Stimulated activated CD4-positive, alpha-beta T cell treated with anti-CD3 and anti-CD28 coated beads, TNF-alpha, amount 100 ng/mL, for 24 hours (primary cell): ENCODE results near the gene UBE2V1.
"Not testable (repeated sequence)": the region's sequence is repeated elsewhere in the genome, so short reads cannot be mapped to it uniquely, and the experiment has no call there.

Experiments used
- DNase-seq, 3 experiments: peaks; one replicate each; pipeline ENCODE4 v3.0.0-alpha.2; 2020; ENCODE audit warnings: low read depth in 3 of 3

Gene UBE2V1

GRCh38 chr20:50137702-50138101, 24.8 kb upstream of the UBE2V1 start:
- DNase-seq, result not testable (repeated sequence)

GRCh38 chr20:50136822-50137599, 24.1 kb upstream of the UBE2V1 start:
- DNase-seq, result no peak

- not testable (repeated sequence) for DNase-seq
These were observed 22.2 kb upstream of the UBE2V1 start for GRCh38 chr20:50135157-50135556.

DNA sequence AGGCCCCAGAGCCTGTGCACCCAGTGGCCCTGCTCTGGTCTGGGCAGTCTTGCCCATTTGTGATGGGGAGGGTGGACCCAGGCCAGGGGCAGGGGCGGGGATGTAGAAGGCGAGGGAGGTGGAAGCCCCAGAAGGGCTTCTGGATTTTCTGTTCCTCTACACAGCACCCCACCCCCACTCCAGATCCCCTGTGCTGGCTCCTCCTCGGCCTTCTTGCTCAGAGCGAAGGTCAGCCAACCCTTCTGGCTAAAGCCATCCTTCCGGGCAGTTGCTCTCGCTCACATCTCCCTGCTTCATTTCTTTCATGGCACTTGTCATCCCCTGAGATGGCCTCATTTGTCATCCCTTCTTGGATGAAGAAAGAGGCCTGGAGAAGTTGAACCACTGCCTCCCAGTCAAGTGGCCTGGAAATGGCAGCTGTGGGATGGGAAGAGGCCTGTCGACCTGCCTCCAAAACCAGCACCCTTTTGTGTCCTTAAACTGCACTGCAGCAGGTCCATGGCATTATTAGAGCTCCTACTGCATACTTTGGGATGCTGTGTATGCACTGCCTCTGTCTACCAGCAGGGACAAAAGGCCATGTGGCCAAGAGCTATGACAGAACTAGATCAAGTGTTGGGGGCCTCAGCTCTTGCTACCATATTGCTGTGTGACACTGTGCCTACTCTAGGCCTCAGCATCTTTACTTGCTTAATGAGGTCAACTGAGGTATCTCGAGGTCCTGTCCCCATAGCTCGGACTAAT, 20.7 kb upstream of the UBE2V1 start:
- DNase-seq, result no peak

DNA sequence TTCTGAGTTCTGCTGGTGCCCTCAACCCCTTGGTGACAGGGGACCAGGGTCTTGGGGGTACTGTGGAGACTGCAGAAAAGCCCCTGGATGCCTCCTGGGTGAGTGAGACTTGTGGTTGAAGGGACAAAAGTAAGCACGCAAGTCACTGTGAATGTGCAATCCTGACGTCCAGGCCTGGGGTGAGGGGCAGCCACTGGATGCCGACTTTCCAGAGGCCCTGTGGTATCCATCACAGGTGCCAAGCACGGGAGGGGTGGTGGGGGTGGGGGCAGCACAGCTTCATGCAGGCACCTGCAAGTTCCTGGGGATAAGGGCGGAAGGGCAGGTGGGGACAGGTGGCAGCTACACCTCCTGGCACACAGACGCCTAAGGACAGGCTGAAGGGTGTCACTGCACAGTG, 20.1 kb upstream of the UBE2V1 start:
- no peak for DNase-seq

DNA sequence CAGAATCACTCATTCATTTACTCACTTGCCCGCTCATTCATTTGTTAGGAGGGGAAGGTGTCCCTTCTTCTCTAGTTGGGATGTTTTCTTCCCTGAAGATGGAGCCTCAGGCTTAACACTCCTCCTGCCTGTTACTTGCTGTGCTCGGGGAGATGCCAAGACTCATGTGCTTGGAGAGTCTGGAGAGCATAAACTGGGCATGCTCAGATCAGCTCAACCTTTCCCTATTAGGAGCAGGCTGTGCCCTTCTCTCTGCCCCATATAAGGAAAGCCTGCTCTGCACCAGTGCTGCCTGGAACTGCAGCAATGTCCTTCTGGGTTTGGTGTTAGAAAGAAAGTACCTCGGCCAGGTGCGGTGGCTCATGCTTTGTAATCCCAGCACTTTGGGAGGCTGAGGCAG, 18.0 kb upstream of the UBE2V1 start:
- DNase-seq, result no peak

- no peak for DNase-seq
These were observed 17.4 kb upstream of the UBE2V1 start for GRCh38 chr20:50130356-50130723.

- no peak for DNase-seq
These were observed 16.9 kb upstream of the UBE2V1 start for GRCh38 chr20:50129662-50130355.

GRCh38 chr20:50128520-50128905, 15.6 kb upstream of the UBE2V1 start:
- no peak for DNase-seq

DNA sequence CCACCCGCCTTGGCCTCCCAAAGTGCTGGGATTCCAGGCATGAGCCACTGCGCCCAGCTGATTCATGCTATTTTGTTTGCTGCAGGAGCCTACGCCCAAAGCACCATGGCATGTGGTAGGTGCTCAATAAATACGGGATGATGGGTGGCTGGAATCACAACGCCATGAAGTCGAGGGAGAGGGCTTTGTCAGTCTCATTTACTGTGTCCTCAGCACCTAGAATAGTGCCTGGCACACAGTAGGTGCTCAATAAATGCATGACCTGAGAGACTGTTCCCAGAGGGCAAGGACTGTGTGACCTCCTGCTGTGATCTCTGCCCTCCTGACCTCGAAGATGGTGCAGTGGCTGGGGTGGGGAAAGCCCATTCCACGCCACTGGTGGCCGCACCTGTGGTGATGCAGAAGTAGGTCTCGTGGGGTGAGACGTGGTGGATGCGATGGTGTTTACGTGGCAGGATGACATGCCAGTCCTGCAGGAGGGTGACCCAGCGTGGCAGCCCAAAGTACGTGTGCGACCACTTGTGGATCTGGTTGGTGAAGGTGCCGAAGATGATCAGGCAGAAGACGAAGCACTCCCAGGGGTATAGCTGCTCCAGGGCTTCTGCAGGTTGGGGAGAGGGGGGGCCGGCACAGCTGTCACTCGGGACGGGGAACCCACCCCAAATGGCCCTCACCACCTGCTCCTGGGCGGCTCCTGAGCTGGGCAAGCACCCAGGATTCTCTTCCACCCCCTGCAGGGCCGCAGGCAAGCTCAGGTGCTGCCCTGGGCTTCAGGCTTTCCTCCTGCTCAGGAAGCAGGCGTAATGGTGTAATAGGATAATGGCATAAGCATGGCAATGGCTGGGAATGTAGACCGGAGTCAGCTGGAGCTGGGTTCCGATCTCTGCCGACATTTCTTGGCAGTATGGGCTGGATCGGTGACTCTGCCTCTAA, 14.9 kb upstream of the UBE2V1 start:
- DNase-seq, result no peak

GRCh38 chr20:50126662-50127061, 13.7 kb upstream of the UBE2V1 start:
- no peak for DNase-seq

GRCh38 chr20:50125279-50125678, 12.3 kb upstream of the UBE2V1 start:
- DNase-seq, result no peak

GRCh38 chr20:50124496-50124895, 11.5 kb upstream of the UBE2V1 start:
- DNase-seq, result no peak

DNA sequence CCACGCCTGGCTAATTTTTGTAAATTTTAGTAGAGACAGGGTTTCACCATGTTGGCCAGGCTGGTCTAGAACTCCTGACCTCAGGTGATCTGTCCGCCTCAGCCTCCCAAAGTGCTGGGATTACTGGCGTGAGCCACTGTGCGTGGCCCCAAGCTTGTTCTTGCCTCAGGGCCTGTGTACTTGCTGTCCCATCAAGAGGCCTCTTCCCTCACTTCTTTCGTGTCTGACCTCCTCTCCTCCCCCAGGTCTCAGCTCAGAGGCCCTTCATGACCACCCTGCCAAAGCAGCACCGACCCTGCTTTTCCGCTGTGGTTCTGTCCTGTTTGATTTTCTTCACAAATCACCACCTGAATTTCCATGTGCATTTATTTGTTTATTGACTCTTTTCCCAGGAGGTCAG, 10.5 kb upstream of the UBE2V1 start:
- DNase-seq, result no peak

DNA sequence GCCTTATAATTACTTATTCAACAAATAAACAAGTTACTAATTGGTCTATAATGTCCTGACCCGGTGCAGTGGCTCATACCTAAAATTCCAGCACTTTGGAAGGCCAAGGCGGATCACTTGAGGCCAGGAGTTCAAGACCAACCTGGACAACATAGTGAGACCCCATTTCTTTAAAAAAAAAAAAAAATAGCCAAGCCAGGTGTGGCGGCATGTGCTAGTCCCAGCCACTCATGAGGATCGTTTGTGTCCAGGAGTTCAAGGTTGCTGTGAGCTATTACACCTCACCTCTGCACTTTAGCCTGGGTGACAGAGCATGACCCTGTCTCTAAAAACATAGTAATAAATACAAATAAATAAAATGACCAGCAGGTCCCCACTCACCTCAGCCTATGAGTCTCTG, 9.8 kb upstream of the UBE2V1 start:
- no peak for DNase-seq

DNA sequence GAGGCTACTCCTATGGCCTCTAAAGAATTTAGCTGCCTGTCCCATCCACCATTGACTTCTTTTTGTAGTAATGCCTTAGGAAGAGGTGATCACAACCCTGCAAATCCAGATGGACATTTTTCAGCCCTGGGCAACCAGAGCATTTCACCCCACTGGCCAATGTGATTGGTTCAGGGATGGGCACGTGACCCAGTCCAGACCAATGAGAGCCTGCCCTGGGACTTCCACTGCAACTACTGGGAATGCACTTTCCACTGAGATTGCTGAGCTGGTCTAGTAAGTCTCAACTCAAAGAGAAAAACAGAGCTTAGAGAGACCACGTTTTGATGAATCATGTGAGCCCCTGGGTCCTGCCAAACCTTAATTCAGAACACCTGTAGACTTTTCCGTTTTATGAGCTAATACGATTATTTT, 8.9 kb upstream of the UBE2V1 start:
- no peak for DNase-seq

DNA sequence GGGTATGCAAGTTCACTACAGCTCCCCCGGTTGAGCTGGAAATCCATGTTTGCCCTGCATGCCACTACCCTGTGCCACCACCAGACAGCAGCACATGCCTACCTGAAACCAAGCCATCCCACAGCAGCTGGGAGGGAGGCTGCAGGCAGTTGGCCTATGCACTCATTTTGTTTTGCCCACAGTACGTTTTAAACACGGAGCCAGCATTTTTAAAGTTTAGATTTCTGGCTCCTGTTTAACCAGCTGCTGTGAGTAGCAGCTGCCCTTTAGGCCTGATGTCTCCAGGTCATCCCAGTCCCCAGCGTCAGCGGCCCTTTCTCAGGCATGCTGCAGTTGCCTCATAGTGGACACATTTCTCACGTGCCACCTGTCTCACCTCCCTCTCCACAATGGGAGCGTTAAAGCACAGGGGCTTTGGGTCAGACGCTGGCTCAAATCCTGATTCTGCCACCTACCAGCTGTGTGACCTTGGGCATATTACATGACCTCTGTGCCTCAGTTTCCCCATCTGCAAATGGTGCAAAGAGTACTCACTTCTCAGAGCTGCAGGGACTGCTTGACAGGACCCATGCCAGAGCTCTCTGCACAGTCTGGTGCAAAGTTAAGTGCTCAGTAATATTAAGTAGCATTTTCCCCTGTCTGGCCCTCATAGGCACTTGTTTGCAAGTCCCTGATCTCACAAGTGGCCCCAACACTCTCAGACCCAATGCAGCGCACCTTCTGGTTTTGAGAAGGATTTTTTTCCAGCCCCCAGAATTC, 8.2 kb upstream of the UBE2V1 start:
- peak in 2 of 3 experiments; percentile 44 to 45 for DNase-seq

- no peak for DNase-seq
These were observed 5.3 kb upstream of the UBE2V1 start for GRCh38 chr20:50118203-50118602.

DNA sequence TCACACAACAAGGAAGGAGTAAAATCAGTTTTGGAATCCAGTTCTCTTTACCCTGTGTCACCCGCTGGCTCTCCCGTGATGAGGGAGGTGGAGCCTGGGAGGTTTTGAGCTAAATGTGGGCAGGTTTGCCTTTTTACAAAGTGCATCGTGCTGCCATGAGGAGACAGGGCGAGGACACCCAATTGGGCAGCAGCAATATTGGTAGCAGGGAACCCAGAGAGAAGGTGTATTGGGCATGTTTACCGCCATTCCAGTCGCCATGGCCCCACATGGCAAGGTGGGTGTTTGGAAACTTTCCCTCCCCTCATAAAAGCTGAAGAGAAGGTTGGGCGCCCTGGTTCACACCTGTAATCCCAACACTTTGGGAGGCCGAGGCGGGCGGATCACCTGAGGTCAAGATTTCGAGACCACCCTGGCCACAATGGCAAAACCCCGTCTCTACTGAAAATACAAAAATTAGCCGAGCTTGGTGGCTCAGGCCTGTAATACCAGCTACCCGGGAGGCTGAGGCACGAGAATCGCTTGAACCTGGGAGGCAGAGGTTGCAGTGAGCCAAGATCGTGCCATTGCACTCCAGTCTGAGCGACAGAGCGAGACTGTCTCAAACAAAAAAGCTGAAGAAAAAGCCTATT, 3.5 kb upstream of the UBE2V1 start:
- DNase-seq, result no peak

GRCh38 chr20:50115591-50116367, 2.8 kb upstream of the UBE2V1 start:
- DNase-seq, result peak; percentile 84 to 89 (median 87)
